Subcutaneous abdominal adipose tissue (tissue), 5 donors: ENCODE data around the gene KCNH3.
"Not testable (repeated sequence)": the region's sequence is repeated elsewhere in the genome, so short reads cannot be mapped to it uniquely, and the experiment has no call there.

ENCODE experiments used
- H3K27ac ChIP-seq: one replicate; pipeline ENCODE4 v1.7.0; 2013; ENCODE audit warnings: low read depth, mild to moderate bottlenecking, inconsistent platforms, low read length, moderate library complexity
- H3K27me3 ChIP-seq, 5 donors: one replicate each; pipeline ENCODE4 v1.7.0; 2013; ENCODE audit warnings: low read length in 5 of 5, inconsistent platforms in 1 of 5; ENCODE audit not compliant: control insufficient read depth in 5 of 5, insufficient read depth in 4 of 5
- H3K36me3 ChIP-seq, 5 donors: one replicate each; pipeline ENCODE4 v1.7.0; 2013; ENCODE audit warnings: low read length in 5 of 5; ENCODE audit not compliant: control insufficient read depth in 5 of 5, insufficient read depth in 5 of 5
- H3K4me1 ChIP-seq, 5 donors: one replicate each; pipeline ENCODE4 v1.7.0; 2013; ENCODE audit warnings: low read length in 5 of 5, mild to moderate bottlenecking in 3 of 5, moderate library complexity in 1 of 5; ENCODE audit not compliant: control insufficient read depth in 5 of 5, insufficient read depth in 5 of 5
- H3K4me3 ChIP-seq, 5 donors: one replicate each; pipeline ENCODE4 v1.7.0; 2013; ENCODE audit warnings: low read length in 5 of 5, low read depth in 1 of 5
- H3K9ac ChIP-seq, 5 donors: one replicate each; pipeline ENCODE4 v1.7.0; 2013; ENCODE audit warnings: low read length in 5 of 5, mild to moderate bottlenecking in 4 of 5, moderate library complexity in 3 of 5
- H3K9me3 ChIP-seq, 5 donors: one replicate each; pipeline ENCODE4 v1.7.0; 2013; ENCODE audit warnings: low read length in 5 of 5; ENCODE audit not compliant: control insufficient read depth in 5 of 5
- donor health status: healthy.
- donor health status: healthy.
- donor health status: healthy.
- donor health status: healthy.
- donor health status: healthy.

The KCNH3 gene

DNA sequence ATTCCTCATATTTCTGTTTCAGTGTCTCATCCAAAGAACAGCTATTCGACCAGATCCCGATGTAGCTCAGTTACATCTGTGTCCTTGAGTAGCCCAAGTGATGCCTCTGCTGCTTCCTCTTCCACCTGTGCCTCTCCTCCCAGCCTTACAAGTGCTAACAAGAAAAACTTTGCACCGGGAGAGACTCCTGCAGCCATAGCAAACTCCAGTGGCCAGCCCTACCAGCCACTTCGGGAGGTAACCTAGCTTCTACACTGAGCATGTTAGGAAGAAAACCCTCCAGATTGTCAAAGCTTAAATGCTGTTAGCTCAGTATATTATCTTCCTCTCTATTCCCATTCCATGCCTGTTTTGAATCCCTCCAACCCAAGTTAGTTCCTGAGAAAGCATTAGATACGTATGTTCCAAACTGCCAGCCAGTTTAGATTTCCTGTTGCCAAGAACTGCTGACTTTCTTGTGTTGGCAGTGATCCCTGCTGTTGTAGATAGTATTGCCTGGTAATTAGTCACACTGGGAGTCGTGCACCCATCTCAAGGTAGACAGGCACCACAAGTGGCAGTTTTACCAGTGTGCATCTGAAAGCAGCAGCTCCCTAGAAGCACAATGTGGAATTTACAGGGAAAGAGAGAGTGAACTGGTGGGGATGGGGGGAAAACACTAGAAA, 14.0 kb upstream of the KCNH3 start:
- no peaks in the 10 kb centered on the region for H3K4me1 ChIP-seq
- peaks cover 15 to 43% (median 25%) of the 10 kb centered on the region in 5 donors for H3K36me3 ChIP-seq
- H3K27me3 ChIP-seq: no peaks in the 10 kb centered on the region
- H3K9ac ChIP-seq: no peak overlapping the region
- H3K4me3 ChIP-seq: no peak overlapping the region
- no peak overlapping the region for H3K27ac ChIP-seq
- H3K9me3 ChIP-seq: no peaks in the 10 kb centered on the region

DNA sequence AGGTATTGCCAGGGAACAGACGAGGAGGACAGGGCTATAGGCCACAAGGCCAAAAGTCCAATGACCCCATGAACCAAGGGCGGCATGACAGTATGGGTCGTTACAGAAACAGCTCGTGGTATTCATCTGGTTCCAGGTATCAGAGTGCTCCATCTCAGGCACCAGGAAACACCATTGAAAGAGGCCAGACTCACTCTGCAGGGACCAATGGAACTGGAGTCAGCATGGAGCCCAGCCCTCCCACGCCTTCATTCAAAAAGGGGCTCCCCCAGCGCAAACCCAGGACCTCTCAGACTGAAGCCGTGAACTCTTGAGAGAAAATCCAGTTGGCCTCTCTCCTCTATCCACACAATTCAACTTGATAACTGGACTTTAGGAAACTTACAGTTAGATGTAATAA, 12.9 kb upstream of the KCNH3 start:
- Histone ChIP-seq H3K36me3 (peaks cover 15 to 40% (median 25%) of the 10 kb centered on the region in 5 donors), H3K9me3 (no peaks in the 10 kb centered on the region), H3K27ac (no peak overlapping the region)

DNA sequence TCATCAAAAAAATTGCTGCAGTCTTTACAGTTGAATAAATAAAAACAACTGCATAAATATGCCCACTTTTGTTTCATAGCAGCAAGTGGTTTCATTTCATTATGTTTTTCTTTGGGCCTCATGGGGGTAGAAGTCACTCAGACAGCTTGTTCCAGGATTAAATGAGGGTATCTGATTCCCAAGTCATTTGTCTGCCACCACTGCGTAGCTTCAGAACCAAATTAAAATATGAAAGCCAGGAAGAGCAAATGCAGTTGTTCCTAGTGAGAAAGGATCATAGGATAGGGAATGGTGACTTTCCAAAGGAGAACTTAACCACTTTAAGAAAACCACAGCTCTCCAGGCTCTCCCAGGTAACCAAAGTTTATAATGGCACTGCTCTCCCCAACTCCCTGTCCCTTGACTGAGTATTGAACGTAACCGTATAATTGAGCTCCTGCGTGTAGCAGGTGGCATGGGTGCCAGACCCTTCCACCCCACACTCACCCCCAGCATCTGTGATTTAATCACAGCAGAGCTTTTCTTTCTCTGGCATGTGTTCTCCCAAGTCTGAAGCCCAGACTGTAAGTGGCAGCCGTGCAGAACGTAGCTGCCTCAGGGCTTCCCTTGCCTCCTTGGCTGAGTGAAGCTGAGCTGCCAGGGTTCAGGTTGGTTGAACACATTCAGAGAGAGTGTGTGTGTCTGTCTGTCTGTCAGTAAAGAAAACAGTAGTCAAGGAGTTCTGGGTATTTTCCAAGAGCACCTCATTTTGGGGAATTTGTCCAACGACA, 11.3 kb upstream of the KCNH3 start:
- Histone ChIP-seq H3K9me3 (no peaks in the 10 kb centered on the region), H3K36me3 (peaks cover 13 to 35% (median 25%) of the 10 kb centered on the region in 5 donors), H3K4me1 (no peaks in the 10 kb centered on the region), H3K27me3 (no peaks in the 10 kb centered on the region), H3K27ac (no peak overlapping the region), H3K4me3 (no peak overlapping the region), H3K9ac (no peak overlapping the region)

More for the DNA sequence above, 12.9 kb upstream of the KCNH3 start:
- H3K4me3 ChIP-seq: no peak overlapping the region
- H3K9ac ChIP-seq: no peak overlapping the region
- H3K27me3 ChIP-seq: no peaks in the 10 kb centered on the region
- H3K4me1 ChIP-seq: no peaks in the 10 kb centered on the region

DNA sequence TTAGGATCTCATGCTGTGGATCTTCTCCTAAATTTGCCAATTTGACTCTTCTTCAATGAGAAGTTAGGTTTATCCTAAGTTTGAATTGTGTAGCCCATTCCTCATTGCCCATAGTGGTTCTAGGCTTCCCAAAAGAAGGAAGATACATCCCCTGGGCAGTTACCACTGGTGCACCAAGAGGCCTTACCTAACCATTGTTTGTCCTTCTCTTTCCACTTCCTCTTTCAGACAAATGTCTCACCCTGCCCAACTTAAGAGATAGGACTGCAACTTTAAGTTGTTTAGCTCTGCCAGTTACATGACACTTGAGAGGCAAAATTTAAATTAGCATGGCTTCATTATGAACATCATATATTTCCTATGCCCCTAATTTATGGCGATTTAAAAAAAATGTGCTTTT, 9.4 kb upstream of the KCNH3 start:
- Histone ChIP-seq H3K9me3 (no peaks in the 10 kb centered on the region), H3K4me3 (no peak overlapping the region), H3K9ac (no peak overlapping the region), H3K36me3 (peaks cover 10 to 30% (median 25%) of the 10 kb centered on the region in 5 donors), H3K27ac (no peak overlapping the region), H3K27me3 (peaks cover 0 to 2% (median under 1%) of the 10 kb centered on the region in 5 donors), H3K4me1 (no peaks in the 10 kb centered on the region)

DNA sequence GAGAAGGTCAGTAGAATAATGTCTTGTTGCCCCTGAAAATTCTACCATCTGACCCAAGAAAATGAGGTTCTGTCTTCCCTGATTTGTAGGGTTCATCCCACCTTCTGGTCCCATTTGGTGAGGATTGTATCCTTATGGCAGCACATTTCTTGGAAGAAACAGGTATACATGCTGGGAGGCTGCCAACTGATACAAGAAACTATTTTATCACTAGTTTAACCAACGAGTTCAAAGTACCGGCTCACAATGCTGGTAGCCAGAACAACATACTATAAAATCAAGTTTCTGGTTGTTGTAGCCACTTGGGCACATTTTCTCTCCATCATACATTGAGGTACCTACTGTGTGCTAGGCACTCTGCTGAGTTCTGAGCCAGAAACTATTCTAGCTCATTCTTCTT, 7.1 kb upstream of the KCNH3 start:
- Histone ChIP-seq H3K9ac (no peak overlapping the region), H3K9me3 (no peaks in the 10 kb centered on the region), H3K4me1 (peaks cover 0 to 10% (median 5%) of the 10 kb centered on the region in 5 donors), H3K36me3 (peaks cover 0 to 8% (median 3%) of the 10 kb centered on the region in 5 donors), H3K27ac (no peak overlapping the region), H3K4me3 (no peak overlapping the region), H3K27me3 (peaks cover 0 to 15% (median 9%) of the 10 kb centered on the region in 5 donors)

GRCh38 chr12:49533331-49533730, 5.5 kb upstream of the KCNH3 start:
- Histone ChIP-seq H3K4me1 (peaks cover 0 to 22% (median 17%) of the 10 kb centered on the region in 5 donors), H3K27me3 (peaks cover 6 to 25% (median 20%) of the 10 kb centered on the region in 5 donors), H3K9me3 (no peaks in the 10 kb centered on the region), H3K4me3 (no peak overlapping the region), H3K9ac (no peak overlapping the region), H3K27ac (no peak overlapping the region), H3K36me3 (no peaks in the 10 kb centered on the region)

DNA sequence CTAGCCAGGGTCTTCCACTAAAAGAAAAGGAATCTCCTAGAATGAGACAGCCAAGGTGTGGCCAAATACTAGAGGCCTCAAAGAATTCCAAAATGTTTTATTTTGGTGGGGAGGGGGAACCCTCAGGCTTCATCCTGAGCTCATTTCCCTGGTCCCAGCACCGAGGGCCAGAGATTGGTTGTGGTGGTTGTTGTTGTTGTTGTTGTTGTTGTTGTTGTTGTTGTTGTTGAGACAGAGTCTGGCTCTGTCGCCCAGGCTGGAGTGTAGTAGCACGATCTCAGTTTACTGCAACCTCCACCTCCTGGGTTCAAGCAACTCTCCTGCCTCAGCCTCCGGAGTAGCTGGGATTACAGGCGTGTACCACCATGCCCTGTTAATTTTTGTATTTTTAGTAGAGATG, 4.7 kb upstream of the KCNH3 start:
- H3K27ac ChIP-seq, H3K36me3 ChIP-seq, H3K9ac ChIP-seq, H3K4me3 ChIP-seq, H3K9me3 ChIP-seq: not testable (repeated sequence)
- Histone ChIP-seq H3K27me3 (peaks cover 6 to 25% (median 20%) of the 10 kb centered on the region in 5 donors), H3K4me1 (peaks cover 0 to 23% (median 18%) of the 10 kb centered on the region in 5 donors)

GRCh38 chr12:49534731-49535278, 4.0 kb upstream of the KCNH3 start:
- no peaks in the 10 kb centered on the region for H3K36me3 ChIP-seq

DNA sequence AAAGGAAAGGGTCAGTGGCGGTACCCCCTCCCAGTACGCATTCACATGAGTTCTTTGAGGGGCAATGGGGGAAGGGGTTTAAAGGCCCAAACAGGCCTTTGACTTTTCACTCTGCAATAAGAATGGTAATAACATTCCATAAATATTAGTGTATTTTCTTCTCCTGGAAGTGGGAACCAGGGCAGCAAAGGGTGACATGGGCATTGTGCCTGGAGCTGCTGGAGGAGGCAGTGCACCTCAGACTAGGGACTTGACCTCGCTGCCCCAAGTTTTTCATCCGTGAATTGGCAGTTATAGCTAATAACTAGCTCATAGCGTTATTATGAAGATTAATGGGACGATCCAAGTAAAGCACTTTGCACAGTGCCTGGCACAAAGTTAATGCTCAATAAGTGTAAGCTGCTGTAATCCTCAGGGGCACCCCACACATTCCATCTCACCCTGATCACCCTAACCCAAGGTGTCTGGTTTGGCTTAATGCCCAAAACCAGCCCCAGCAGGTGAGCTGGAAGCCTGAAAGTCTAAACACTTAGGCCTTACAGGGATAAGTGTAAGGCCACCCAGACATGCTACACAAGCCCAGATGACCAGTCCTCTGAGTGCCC, 2.8 kb upstream of the KCNH3 start:
- H3K9ac ChIP-seq: no peak overlapping the region
- no peaks in the 10 kb centered on the region for H3K36me3 ChIP-seq
- peaks cover 0 to 27% (median 18%) of the 10 kb centered on the region in 5 donors for H3K4me1 ChIP-seq
- H3K9me3 ChIP-seq: no peaks in the 10 kb centered on the region
- H3K4me3 ChIP-seq: no peak overlapping the region
- peaks cover 16 to 40% (median 30%) of the 10 kb centered on the region in 5 donors for H3K27me3 ChIP-seq
- H3K27ac ChIP-seq: no peak overlapping the region

More at GRCh38 chr12:49534731-49535278, 4.0 kb upstream of the KCNH3 start:
- no peak overlapping the region for H3K27ac ChIP-seq
- no peak overlapping the region for H3K4me3 ChIP-seq
- H3K4me1 ChIP-seq: peaks cover 0 to 27% (median 18%) of the 10 kb centered on the region in 5 donors
- H3K9ac ChIP-seq: no peak overlapping the region
- H3K9me3 ChIP-seq: no peaks in the 10 kb centered on the region
- peaks cover 11 to 31% (median 26%) of the 10 kb centered on the region in 5 donors for H3K27me3 ChIP-seq
